ENCODE measurements around the gene DNAJC5G.

DNAJC5G gene

DNA sequence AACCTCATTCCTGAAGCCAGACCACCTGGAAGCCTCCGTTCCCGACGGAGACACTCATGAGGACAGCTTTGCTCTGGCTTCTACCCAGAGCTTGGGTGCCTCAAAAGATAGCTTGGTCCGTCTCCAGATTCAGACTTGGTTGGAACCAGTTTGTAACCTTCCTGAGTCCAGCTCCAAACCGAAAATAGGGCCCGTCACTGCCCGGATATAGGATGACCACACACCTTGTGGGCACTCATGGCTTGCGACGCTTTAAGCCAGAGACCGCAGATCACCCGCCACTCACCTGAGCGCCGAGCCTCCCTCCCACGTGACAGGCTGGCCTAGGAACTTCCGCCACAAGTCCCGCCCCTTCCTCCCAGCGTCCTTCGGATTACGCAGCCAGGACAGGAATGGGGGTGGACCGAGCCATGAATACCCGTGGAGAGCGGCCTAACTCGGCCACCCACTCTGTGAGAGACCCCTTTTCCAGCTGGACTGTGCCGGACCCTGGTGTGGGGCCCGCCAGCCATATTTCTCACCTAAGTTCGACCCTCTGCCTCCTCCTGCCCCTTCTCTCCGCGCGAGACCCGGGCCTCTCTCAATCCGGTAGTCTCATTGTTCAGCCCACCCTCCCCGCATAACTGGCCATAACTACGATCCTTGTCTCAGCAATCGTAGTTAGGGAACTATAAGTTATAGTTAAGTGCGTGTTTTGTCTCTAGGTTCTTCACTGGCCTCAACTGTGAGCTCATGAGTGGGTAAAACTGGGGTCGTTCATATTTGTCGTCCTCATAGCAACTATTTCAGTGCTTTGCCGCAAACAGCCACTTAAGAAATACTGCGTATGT lies 47.7 kb downstream of the DNAJC5G start, which contains the start of gene MPV17 (continued):
- TF ChIP-seq, protein P1, sequence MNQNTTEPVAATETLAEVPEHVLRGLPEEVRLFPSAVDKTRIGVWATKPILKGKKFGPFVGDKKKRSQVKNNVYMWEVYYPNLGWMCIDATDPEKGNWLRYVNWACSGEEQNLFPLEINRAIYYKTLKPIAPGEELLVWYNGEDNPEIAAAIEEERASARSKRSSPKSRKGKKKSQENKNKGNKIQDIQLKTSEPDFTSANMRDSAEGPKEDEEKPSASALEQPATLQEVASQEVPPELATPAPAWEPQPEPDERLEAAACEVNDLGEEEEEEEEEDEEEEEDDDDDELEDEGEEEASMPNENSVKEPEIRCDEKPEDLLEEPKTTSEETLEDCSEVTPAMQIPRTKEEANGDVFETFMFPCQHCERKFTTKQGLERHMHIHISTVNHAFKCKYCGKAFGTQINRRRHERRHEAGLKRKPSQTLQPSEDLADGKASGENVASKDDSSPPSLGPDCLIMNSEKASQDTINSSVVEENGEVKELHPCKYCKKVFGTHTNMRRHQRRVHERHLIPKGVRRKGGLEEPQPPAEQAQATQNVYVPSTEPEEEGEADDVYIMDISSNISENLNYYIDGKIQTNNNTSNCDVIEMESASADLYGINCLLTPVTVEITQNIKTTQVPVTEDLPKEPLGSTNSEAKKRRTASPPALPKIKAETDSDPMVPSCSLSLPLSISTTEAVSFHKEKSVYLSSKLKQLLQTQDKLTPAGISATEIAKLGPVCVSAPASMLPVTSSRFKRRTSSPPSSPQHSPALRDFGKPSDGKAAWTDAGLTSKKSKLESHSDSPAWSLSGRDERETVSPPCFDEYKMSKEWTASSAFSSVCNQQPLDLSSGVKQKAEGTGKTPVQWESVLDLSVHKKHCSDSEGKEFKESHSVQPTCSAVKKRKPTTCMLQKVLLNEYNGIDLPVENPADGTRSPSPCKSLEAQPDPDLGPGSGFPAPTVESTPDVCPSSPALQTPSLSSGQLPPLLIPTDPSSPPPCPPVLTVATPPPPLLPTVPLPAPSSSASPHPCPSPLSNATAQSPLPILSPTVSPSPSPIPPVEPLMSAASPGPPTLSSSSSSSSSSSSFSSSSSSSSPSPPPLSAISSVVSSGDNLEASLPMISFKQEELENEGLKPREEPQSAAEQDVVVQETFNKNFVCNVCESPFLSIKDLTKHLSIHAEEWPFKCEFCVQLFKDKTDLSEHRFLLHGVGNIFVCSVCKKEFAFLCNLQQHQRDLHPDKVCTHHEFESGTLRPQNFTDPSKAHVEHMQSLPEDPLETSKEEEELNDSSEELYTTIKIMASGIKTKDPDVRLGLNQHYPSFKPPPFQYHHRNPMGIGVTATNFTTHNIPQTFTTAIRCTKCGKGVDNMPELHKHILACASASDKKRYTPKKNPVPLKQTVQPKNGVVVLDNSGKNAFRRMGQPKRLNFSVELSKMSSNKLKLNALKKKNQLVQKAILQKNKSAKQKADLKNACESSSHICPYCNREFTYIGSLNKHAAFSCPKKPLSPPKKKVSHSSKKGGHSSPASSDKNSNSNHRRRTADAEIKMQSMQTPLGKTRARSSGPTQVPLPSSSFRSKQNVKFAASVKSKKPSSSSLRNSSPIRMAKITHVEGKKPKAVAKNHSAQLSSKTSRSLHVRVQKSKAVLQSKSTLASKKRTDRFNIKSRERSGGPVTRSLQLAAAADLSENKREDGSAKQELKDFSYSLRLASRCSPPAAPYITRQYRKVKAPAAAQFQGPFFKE (tag by site-specific recombination; IDR thresholded peaks at IDR 0.05; ENCODE audit: borderline replicate concordance) = no peak
- TF ChIP-seq SP3 (tag by site-specific recombination; IDR thresholded peaks at IDR 0.05) (peak; percentile 69), ZNF221 (tag by site-specific recombination; IDR thresholded peaks at IDR 0.05; ENCODE audit: borderline replicate concordance) (no peak), ZNF530 (tag by site-specific recombination; IDR thresholded peaks at IDR 0.05; ENCODE audit: low read depth) (no peak), ZFP37 (tag by site-specific recombination; IDR thresholded peaks at IDR 0.05) (no peak; the same call in 1 of the 2 replicates), WT1 (tag by site-specific recombination; IDR thresholded peaks at IDR 0.05) (no peak), ZNF23 (tag by site-specific recombination; IDR thresholded peaks at IDR 0.05; ENCODE audit: borderline replicate concordance) (no peak), PBX3 (CRISPR knock-in tag; IDR thresholded peaks at IDR 0.05) (0 out of 2 replicates have a peak, but pooled peaks have one; percentile 23), ZNF24 (tag by site-specific recombination; IDR thresholded peaks at IDR 0.05) (peak; percentile 18; the same call in 1 of the 2 replicates)

GRCh38 chr2:27323596-27324285 lies 48.5 kb downstream of the DNAJC5G start:
- peak overlapping the region; percentile 76 for H3K4me3 ChIP-seq (ENCODE audit: low read depth, low read length)
- H3K9me3 ChIP-seq (ENCODE audit: control insufficient read depth, insufficient read depth, low read depth, low read length) = no peaks in the 10 kb centered on the region
- POLR2A ChIA-PET = interaction anchor here (0.9 to 1.8 kb wide), 9 partner anchors 8 to 56 kb away, joined by 3 to 7 read pairs (median 4); partner anchors contain the start of genes GTF3C2 and UCN
- peak overlapping the region; percentile 82 for H3K27ac ChIP-seq (ENCODE audit: extremely low read depth, low read depth, low read length)
- CTCF ChIA-PET = interaction anchor here (0.6 to 2.2 kb wide), 7 partner anchors 18 to 243 kb away, joined by 3 to 7 read pairs (median 3); partner anchors contain the start of genes EIF2B4, SLC30A3 and SNX17
- peaks cover 13 to 32% of the 10 kb centered on the region in 2 experiments for H3K36me3 ChIP-seq (ENCODE audit: control insufficient read depth in 2 of 2, insufficient read depth in 1 of 2, low read length in 2 of 2)
- peaks cover 6% of the 10 kb centered on the region; the same call in 1 of the 2 replicates for H3K4me1 ChIP-seq (ENCODE audit: control insufficient read depth, insufficient read depth, low read length)
- TF ChIP-seq, protein P2, sequence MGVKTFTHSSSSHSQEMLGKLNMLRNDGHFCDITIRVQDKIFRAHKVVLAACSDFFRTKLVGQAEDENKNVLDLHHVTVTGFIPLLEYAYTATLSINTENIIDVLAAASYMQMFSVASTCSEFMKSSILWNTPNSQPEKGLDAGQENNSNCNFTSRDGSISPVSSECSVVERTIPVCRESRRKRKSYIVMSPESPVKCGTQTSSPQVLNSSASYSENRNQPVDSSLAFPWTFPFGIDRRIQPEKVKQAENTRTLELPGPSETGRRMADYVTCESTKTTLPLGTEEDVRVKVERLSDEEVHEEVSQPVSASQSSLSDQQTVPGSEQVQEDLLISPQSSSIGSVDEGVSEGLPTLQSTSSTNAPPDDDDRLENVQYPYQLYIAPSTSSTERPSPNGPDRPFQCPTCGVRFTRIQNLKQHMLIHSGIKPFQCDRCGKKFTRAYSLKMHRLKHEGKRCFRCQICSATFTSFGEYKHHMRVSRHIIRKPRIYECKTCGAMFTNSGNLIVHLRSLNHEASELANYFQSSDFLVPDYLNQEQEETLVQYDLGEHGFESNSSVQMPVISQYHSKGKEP (tag by site-specific recombination; IDR thresholded peaks at IDR 0.05) = no peak
- TF ChIP-seq HOXD13 (CRISPR knock-in tag; IDR thresholded peaks at IDR 0.05; ENCODE audit: borderline replicate concordance) = no peak
- no peak for TF ChIP-seq ZNF248 (tag by site-specific recombination; IDR thresholded peaks at IDR 0.05)
- TF ChIP-seq ZNF341 (tag by site-specific recombination; IDR thresholded peaks at IDR 0.05; ENCODE audit: low read depth) = no peak
- TF ChIP-seq ZNF202 (tag by site-specific recombination; IDR thresholded peaks at IDR 0.05; ENCODE audit: borderline replicate concordance) = no peak
- no peak for TF ChIP-seq ZNF133 (tag by site-specific recombination; IDR thresholded peaks at IDR 0.05)
- no peak for TF ChIP-seq ZNF561 (tag by site-specific recombination; IDR thresholded peaks at IDR 0.05; ENCODE audit: borderline replicate concordance)
- no peak for TF ChIP-seq ZBTB7A (tag by site-specific recombination; IDR thresholded peaks at IDR 0.05; ENCODE audit: low read depth)
- TF ChIP-seq ZNF623 (tag by site-specific recombination; IDR thresholded peaks at IDR 0.05) = no peak
- no peak for TF ChIP-seq KLF16 (tag by site-specific recombination; IDR thresholded peaks at IDR 0.05)
- TF ChIP-seq ZNF785 (tag by site-specific recombination; IDR thresholded peaks at IDR 0.05) = no peak
- TF ChIP-seq, protein P3, sequence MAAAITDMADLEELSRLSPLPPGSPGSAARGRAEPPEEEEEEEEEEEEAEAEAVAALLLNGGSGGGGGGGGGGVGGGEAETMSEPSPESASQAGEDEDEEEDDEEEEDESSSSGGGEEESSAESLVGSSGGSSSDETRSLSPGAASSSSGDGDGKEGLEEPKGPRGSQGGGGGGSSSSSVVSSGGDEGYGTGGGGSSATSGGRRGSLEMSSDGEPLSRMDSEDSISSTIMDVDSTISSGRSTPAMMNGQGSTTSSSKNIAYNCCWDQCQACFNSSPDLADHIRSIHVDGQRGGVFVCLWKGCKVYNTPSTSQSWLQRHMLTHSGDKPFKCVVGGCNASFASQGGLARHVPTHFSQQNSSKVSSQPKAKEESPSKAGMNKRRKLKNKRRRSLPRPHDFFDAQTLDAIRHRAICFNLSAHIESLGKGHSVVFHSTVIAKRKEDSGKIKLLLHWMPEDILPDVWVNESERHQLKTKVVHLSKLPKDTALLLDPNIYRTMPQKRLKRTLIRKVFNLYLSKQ (tag by site-specific recombination; IDR thresholded peaks at IDR 0.05; ENCODE audit: borderline replicate concordance) = no peak
- no peak for TF ChIP-seq ZNF664 (tag by site-specific recombination; IDR thresholded peaks at IDR 0.05)
- TF ChIP-seq PBX3 (CRISPR knock-in tag; IDR thresholded peaks at IDR 0.05) = no peak
- TF ChIP-seq YY1 (tag by site-specific recombination; IDR thresholded peaks at IDR 0.05) = no peak

Measured in HEK293 (cell line).